Measurements from ENCODE around the gene USP48.

- TF ChIP-seq GATA2 (IDR thresholded peaks at IDR 0.05; ENCODE audit: low read depth, low read length) = no peak
- TF ChIP-seq GATA3 (IDR thresholded peaks at IDR 0.05; ENCODE audit: low read depth, low read length) = no peak
These were observed 33.8 kb downstream of the USP48 start for GRCh38 chr1:21749109-21749508.

All from SH-SY5Y (cell line).